Activated T-cell treated with anti-CD3 and anti-CD28 coated beads, Interleukin-2, amount 50 U/mL, for 4 hours (primary cell): ENCODE measurements around the gene TMEM267. TPM values are rescaled to one million over a fixed set of nuclear protein-coding genes. Genes with fewer than 3 reads are reported as not detected.
"Not testable (repeated sequence)": the region's sequence is repeated elsewhere in the genome, so short reads cannot be mapped to it uniquely, and the experiment has no call there.

Experiments
- ATAC-seq, 2 donors: fragments of 200-7000 bp; cut with Tn5 transposase; one replicate each; pipeline ENCODE4 v1.10.0; 2021
- DNase-seq: peaks from one replicate; pipeline ENCODE4 v3.0.0-alpha.2; 2020
- H3K27me3 Mint-ChIP-seq: one replicate; pipeline ENCODE4 v1.8.0; 2021; ENCODE audit warnings: low read depth, mixed read lengths
- H3K36me3 Mint-ChIP-seq: one replicate; pipeline ENCODE4 v1.8.0; 2022; ENCODE audit warnings: mixed read lengths; ENCODE audit not compliant: insufficient read depth
- H3K4me1 Mint-ChIP-seq: one replicate; pipeline ENCODE4 v1.8.0; 2021; ENCODE audit warnings: low read depth, mixed read lengths
- H3K4me3 Mint-ChIP-seq: one replicate; pipeline ENCODE4 v1.8.0; 2021; ENCODE audit warnings: mild to moderate bottlenecking, moderate library complexity, mixed read lengths
- H3K9me3 Mint-ChIP-seq: one replicate; pipeline ENCODE4 v1.8.0; 2021; ENCODE audit warnings: mixed read lengths
- total RNA-seq, 3 donors: library from RNA; stranded (reverse); gene quantifications; one replicate each; pipeline ENCODE4 v1.2.1, GENCODE V29; 2021

Gene TMEM267
- total RNA-seq, 3 donors from 2014 or later, result 18.6 to 23.4 (median 21.2) TPM

- ATAC-seq (peak; percentile 75 to 76), DNase-seq (peak; percentile 81)
- peaks cover under 1% of the 10 kb centered on the region for H3K36me3 Mint-ChIP-seq
- H3K9me3 Mint-ChIP-seq, result no peaks in the 10 kb centered on the region
- H3K4me1 Mint-ChIP-seq, result peaks cover 43% of the 10 kb centered on the region
- no peaks in the 10 kb centered on the region for H3K27me3 Mint-ChIP-seq
- H3K4me3 Mint-ChIP-seq, result peak overlapping the region; percentile 97
These were observed 613 bp upstream of the TMEM267 start for GRCh38 chr5:43484106-43484849.

GRCh38 chr5:43482490-43483297, 971 bp downstream of the TMEM267 start:
- Mint-ChIP-seq H3K4me3 (peak overlapping the region; percentile 97), H3K9me3 (no peaks in the 10 kb centered on the region), H3K27me3 (no peaks in the 10 kb centered on the region), H3K36me3 (peaks cover 2% of the 10 kb centered on the region), H3K4me1 (peaks cover 44% of the 10 kb centered on the region)
- ATAC-seq (no peak), DNase-seq (no peak)

GRCh38 chr5:43469671-43470391, 13.8 kb downstream of the TMEM267 start:
- peaks cover 73% of the 10 kb centered on the region for H3K36me3 Mint-ChIP-seq
- peaks cover 22% of the 10 kb centered on the region for H3K4me1 Mint-ChIP-seq
- H3K27me3 Mint-ChIP-seq, result no peaks in the 10 kb centered on the region
- peaks cover 29% of the 10 kb centered on the region for H3K9me3 Mint-ChIP-seq
- no peak overlapping the region for H3K4me3 Mint-ChIP-seq
- no peak for ATAC-seq
- DNase-seq, result no peak

GRCh38 chr5:43467100-43467499, 16.6 kb downstream of the TMEM267 start:
- peaks cover 23% of the 10 kb centered on the region for H3K9me3 Mint-ChIP-seq
- H3K4me3 Mint-ChIP-seq, result no peak overlapping the region
- peaks cover 11% of the 10 kb centered on the region for H3K4me1 Mint-ChIP-seq
- ATAC-seq (no peak), DNase-seq (no peak)
- H3K36me3 Mint-ChIP-seq, result peaks cover 63% of the 10 kb centered on the region
- H3K27me3 Mint-ChIP-seq, result no peaks in the 10 kb centered on the region

- not testable (repeated sequence) for DNase-seq, H3K4me1 Mint-ChIP-seq, ATAC-seq, H3K27me3 Mint-ChIP-seq, H3K4me3 Mint-ChIP-seq
- H3K9me3 Mint-ChIP-seq, result peaks cover 17% of the 10 kb centered on the region
- H3K36me3 Mint-ChIP-seq, result peaks cover 62% of the 10 kb centered on the region
These were observed 18.2 kb downstream of the TMEM267 start for GRCh38 chr5:43465455-43465854.

GRCh38 chr5:43461066-43461465, 22.6 kb downstream of the TMEM267 start:
- Mint-ChIP-seq H3K36me3 (peaks cover 53% of the 10 kb centered on the region), H3K27me3 (no peaks in the 10 kb centered on the region), H3K4me3 (no peak overlapping the region), H3K4me1 (peaks cover 4% of the 10 kb centered on the region), H3K9me3 (peaks cover 11% of the 10 kb centered on the region)
- ATAC-seq (no peak), DNase-seq (no peak)

- Mint-ChIP-seq H3K4me1 (no peaks in the 10 kb centered on the region), H3K36me3 (peaks cover 54% of the 10 kb centered on the region), H3K4me3 (no peak overlapping the region), H3K9me3 (peaks cover 9% of the 10 kb centered on the region), H3K27me3 (no peaks in the 10 kb centered on the region)
- ATAC-seq (no peak), DNase-seq (no peak)
These were observed 27.1 kb downstream of the TMEM267 start for GRCh38 chr5:43456556-43456955.

- H3K4me3 Mint-ChIP-seq, H3K27me3 Mint-ChIP-seq, DNase-seq, ATAC-seq, H3K4me1 Mint-ChIP-seq: not testable (repeated sequence)
- Mint-ChIP-seq H3K9me3 (peaks cover 51% of the 10 kb centered on the region), H3K36me3 (peaks cover 27% of the 10 kb centered on the region)
These were observed 42.1 kb downstream of the TMEM267 start for GRCh38 chr5:43441575-43441974.

GRCh38 chr5:43437062-43437660, 46.5 kb downstream of the TMEM267 start:
- DNase-seq, result no peak
- Mint-ChIP-seq H3K4me3 (no peak overlapping the region), H3K27me3 (no peaks in the 10 kb centered on the region), H3K4me1 (no peaks in the 10 kb centered on the region), H3K9me3 (peaks cover 35% of the 10 kb centered on the region), H3K36me3 (peaks cover 4% of the 10 kb centered on the region)
- ATAC-seq, result no peak

- no peak for ATAC-seq
- Mint-ChIP-seq H3K9me3 (peaks cover 14% of the 10 kb centered on the region), H3K36me3 (peaks cover 4% of the 10 kb centered on the region), H3K27me3 (no peaks in the 10 kb centered on the region), H3K4me1 (no peaks in the 10 kb centered on the region), H3K4me3 (no peak overlapping the region)
- no peak for DNase-seq
These were observed 50.3 kb downstream of the TMEM267 start for GRCh38 chr5:43433382-43433781.

GRCh38 chr5:43432486-43433375, 50.9 kb downstream of the TMEM267 start:
- Mint-ChIP-seq H3K9me3 (peaks cover 8% of the 10 kb centered on the region), H3K36me3 (no peaks in the 10 kb centered on the region), H3K4me1 (no peaks in the 10 kb centered on the region), H3K4me3 (no peak overlapping the region), H3K27me3 (no peaks in the 10 kb centered on the region)
- no peak for DNase-seq
- no peak for ATAC-seq

- Mint-ChIP-seq H3K36me3 (no peaks in the 10 kb centered on the region), H3K4me3 (no peak overlapping the region), H3K27me3 (no peaks in the 10 kb centered on the region), H3K4me1 (no peaks in the 10 kb centered on the region), H3K9me3 (no peaks in the 10 kb centered on the region)
- DNase-seq (no peak), ATAC-seq (no peak)
These were observed 54.0 kb downstream of the TMEM267 start for GRCh38 chr5:43429706-43430105.

- Mint-ChIP-seq H3K36me3 (no peaks in the 10 kb centered on the region), H3K4me3 (no peak overlapping the region), H3K9me3 (no peaks in the 10 kb centered on the region), H3K4me1 (no peaks in the 10 kb centered on the region), H3K27me3 (no peaks in the 10 kb centered on the region)
- no peak for DNase-seq
- no peak for ATAC-seq
These were observed 54.6 kb downstream of the TMEM267 start for GRCh38 chr5:43429016-43429415.
